ENCODE results near the gene HMGCR.
A peak's percentile ranks its signal among the peaks of the same experiment; 100 is the strongest.

Gene HMGCR

GRCh38 chr5:75320371-75320770, 16.6 kb upstream of the HMGCR start:
- H3K4me1 ChIP-seq (ENCODE audit: insufficient read depth, low read length, poor library complexity, severe bottlenecking): no peaks in the 10 kb centered on the region
- no peaks in the 10 kb centered on the region for H3K79me2 ChIP-seq (ENCODE audit: insufficient read depth, low read length)
- H3K4me3 ChIP-seq (ENCODE audit: low read length, poor library complexity, severe bottlenecking): no peak overlapping the region
- no peak for TF ChIP-seq CTCF (conservative IDR thresholded peaks at IDR 0.05; ENCODE audit: low read length)
- no peak for TF ChIP-seq EZH2phosphoT487 (IDR thresholded peaks at IDR 0.05; ENCODE audit: borderline replicate concordance)
- H3K4me2 ChIP-seq (ENCODE audit: low read depth, low read length, poor library complexity, severe bottlenecking): no peak overlapping the region
- no peaks in the 10 kb centered on the region for H3F3A ChIP-seq (ENCODE audit: low read depth)
- no peaks in the 10 kb centered on the region for H3K36me3 ChIP-seq (ENCODE audit: insufficient read depth, low read length)
- H3K9me3 ChIP-seq (ENCODE audit: insufficient read depth, low read depth, low read length): no peaks in the 10 kb centered on the region
- H3K9me2 ChIP-seq (replicated peaks; ENCODE audit: low read depth, low read length): no peaks in the 10 kb centered on the region
- H3K27me3 ChIP-seq (ENCODE audit: insufficient read depth, low read length, poor library complexity, severe bottlenecking): no peaks in the 10 kb centered on the region
- no peak overlapping the region for H2AFZ ChIP-seq (ENCODE audit: low read length)
- no peaks in the 10 kb centered on the region for H4K20me1 ChIP-seq (ENCODE audit: insufficient read depth, low read length, poor library complexity, severe bottlenecking)
- H3K9ac ChIP-seq (ENCODE audit: low read depth, low read length, poor library complexity, severe bottlenecking): no peak overlapping the region

GRCh38 chr5:75322066-75322465, 15.0 kb upstream of the HMGCR start:
- no peak overlapping the region for H3K4me2 ChIP-seq (ENCODE audit: low read depth, low read length, poor library complexity, severe bottlenecking)
- no peak overlapping the region for H2AFZ ChIP-seq (ENCODE audit: low read length)
- no peaks in the 10 kb centered on the region for H3K79me2 ChIP-seq (ENCODE audit: insufficient read depth, low read length)

GRCh38 chr5:75324791-75325190, 12.2 kb upstream of the HMGCR start:
- Histone ChIP-seq H3K9ac (ENCODE audit: low read depth, low read length, poor library complexity, severe bottlenecking) (no peak overlapping the region), H3K79me2 (ENCODE audit: insufficient read depth, low read length) (no peaks in the 10 kb centered on the region), H3K4me2 (ENCODE audit: low read depth, low read length, poor library complexity, severe bottlenecking) (no peak overlapping the region), H3K4me3 (ENCODE audit: low read length, poor library complexity, severe bottlenecking) (no peak overlapping the region), H3K9me2 (replicated peaks; ENCODE audit: low read depth, low read length) (no peaks in the 10 kb centered on the region), H3K4me1 (ENCODE audit: insufficient read depth, low read length, poor library complexity, severe bottlenecking) (no peaks in the 10 kb centered on the region), H2AFZ (ENCODE audit: low read length) (peak overlapping the region; percentile 11; the same call in 1 of the 2 replicates), H3F3A (ENCODE audit: low read depth) (no peaks in the 10 kb centered on the region), H4K20me1 (ENCODE audit: insufficient read depth, low read length, poor library complexity, severe bottlenecking) (no peaks in the 10 kb centered on the region), H3K9me3 (ENCODE audit: insufficient read depth, low read depth, low read length) (no peaks in the 10 kb centered on the region), H3K27me3 (ENCODE audit: insufficient read depth, low read length, poor library complexity, severe bottlenecking) (no peaks in the 10 kb centered on the region), H3K36me3 (ENCODE audit: insufficient read depth, low read length) (no peaks in the 10 kb centered on the region)
- TF ChIP-seq CTCF (conservative IDR thresholded peaks at IDR 0.05; ENCODE audit: low read length): no peak
- no peak for TF ChIP-seq EZH2phosphoT487 (IDR thresholded peaks at IDR 0.05; ENCODE audit: borderline replicate concordance)

More at GRCh38 chr5:75322066-75322465, 15.0 kb upstream of the HMGCR start:
- no peaks in the 10 kb centered on the region for H3K4me1 ChIP-seq (ENCODE audit: insufficient read depth, low read length, poor library complexity, severe bottlenecking)
- H3F3A ChIP-seq (ENCODE audit: low read depth): no peaks in the 10 kb centered on the region
- no peaks in the 10 kb centered on the region for H3K9me3 ChIP-seq (ENCODE audit: insufficient read depth, low read depth, low read length)
- H3K9ac ChIP-seq (ENCODE audit: low read depth, low read length, poor library complexity, severe bottlenecking): no peak overlapping the region
- no peak for TF ChIP-seq CTCF (conservative IDR thresholded peaks at IDR 0.05; ENCODE audit: low read length)
- TF ChIP-seq EZH2phosphoT487 (IDR thresholded peaks at IDR 0.05; ENCODE audit: borderline replicate concordance): no peak
- H3K9me2 ChIP-seq (replicated peaks; ENCODE audit: low read depth, low read length): no peaks in the 10 kb centered on the region
- no peaks in the 10 kb centered on the region for H3K36me3 ChIP-seq (ENCODE audit: insufficient read depth, low read length)
- H3K27me3 ChIP-seq (ENCODE audit: insufficient read depth, low read length, poor library complexity, severe bottlenecking): no peaks in the 10 kb centered on the region
- H4K20me1 ChIP-seq (ENCODE audit: insufficient read depth, low read length, poor library complexity, severe bottlenecking): no peaks in the 10 kb centered on the region
- no peak overlapping the region for H3K4me3 ChIP-seq (ENCODE audit: low read length, poor library complexity, severe bottlenecking)

Data from Loucy (cell line).